Measurements from ENCODE around the gene CTDSPL. TPM values are rescaled to one million over a fixed set of nuclear protein-coding genes. Genes with fewer than 3 reads are reported as not detected.

The CTDSPL gene
- polyA plus RNA-seq, 4 donors = 65.3 to 111 (median 106) TPM

GRCh38 chr3:37852771-37853170 is 8.9 kb upstream of the CTDSPL start:
- no peak for DNase-seq (ENCODE audit: low read depth in 4 of 4, low spot score in 3 of 4)

- no peak for DNase-seq (ENCODE audit: low read depth in 4 of 4, low spot score in 3 of 4)
Observed at GRCh38 chr3:37853691-37854413, 7.8 kb upstream of the CTDSPL start.

- DNase-seq (ENCODE audit: low read depth in 4 of 4, low spot score in 3 of 4) = peak in 2 of 4 donors; percentile 48 to 52
Observed at GRCh38 chr3:37855363-37855970, 6.2 kb upstream of the CTDSPL start.

DNA sequence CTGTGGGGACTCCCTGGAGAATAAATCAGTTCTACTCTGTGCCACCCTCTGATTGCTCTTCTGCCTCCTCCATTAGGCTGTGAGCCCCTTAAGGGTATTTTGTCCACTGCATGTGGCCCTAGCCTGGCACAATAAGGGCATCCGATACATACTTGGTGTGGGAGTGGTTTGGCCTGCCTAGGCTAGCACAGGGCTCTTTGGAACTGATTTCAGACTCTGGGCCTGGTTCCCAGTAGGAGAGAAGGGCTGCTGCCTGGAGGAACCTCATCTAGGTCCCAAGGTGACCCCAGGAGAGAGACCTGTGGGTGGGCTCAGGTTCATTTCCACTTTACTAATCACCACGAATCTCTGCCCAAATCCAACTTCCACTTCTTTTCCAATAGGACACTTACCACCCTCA is 5.3 kb upstream of the CTDSPL start:
- DNase-seq (ENCODE audit: low read depth in 4 of 4, low spot score in 3 of 4) = no peak

- DNase-seq (ENCODE audit: low read depth in 4 of 4, low spot score in 3 of 4) = no peak
Observed at GRCh38 chr3:37858742-37859141, 2.9 kb upstream of the CTDSPL start.

DNA sequence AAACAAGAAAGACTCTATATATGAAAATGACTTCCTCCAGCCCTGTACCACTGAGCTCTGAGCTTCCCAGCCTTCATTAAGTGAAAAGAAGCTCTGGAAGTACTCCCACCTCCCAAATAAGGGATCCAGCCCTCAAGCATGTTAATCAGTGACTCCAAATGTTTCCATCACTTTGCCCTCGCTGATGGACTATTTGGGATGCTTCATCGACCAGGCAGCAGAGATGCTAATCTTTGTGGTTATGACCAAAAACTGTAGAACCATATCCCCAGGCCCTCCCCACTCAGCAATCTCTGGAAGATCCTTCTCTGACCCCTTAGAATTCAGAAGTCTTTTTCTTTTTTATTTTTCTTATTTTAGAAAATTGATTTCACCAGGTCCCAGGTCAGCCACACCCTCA is 2.3 kb upstream of the CTDSPL start:
- no peak for DNase-seq (ENCODE audit: low read depth in 4 of 4, low spot score in 3 of 4)

GRCh38 chr3:37859908-37860199 is 1.8 kb upstream of the CTDSPL start:
- DNase-seq (ENCODE audit: low read depth in 4 of 4, low spot score in 3 of 4) = no peak

DNA sequence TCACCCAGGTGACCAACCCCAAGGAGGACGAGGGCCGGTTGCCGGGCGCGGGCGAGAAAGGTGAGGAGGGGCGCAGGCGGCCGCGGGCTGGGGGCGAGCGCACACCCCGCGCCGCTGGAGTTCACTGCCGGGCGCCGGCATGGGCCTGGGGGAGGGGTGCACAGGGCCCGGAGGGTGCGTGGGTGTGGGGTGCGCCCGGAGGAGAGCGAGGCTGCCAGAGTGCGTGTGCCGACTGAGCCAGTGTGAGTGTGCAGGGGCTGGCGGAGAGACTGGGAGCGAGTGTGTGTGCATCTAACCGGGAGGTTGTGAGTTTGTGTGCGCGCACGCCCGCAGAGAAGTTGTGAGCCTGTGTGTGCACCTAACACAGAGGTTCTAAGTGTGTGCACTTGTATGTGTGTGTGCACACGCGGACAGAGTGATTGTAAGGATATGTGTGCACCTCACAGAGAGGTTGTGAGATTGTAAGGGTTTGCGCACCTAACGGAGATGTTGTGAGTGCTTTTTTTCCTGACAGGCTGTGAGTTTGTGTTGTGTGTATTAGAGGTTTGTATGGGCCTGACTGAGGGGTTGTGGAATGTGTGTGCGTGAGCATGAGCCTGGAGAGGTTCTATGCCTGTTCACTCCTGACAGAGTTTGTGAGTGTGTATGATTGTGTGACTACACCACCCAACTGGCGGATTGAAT is 681 bp downstream of the CTDSPL start:
- peak in 2 of 4 donors; percentile 33 to 45 for DNase-seq (ENCODE audit: low read depth in 4 of 4, low spot score in 3 of 4)

DNA sequence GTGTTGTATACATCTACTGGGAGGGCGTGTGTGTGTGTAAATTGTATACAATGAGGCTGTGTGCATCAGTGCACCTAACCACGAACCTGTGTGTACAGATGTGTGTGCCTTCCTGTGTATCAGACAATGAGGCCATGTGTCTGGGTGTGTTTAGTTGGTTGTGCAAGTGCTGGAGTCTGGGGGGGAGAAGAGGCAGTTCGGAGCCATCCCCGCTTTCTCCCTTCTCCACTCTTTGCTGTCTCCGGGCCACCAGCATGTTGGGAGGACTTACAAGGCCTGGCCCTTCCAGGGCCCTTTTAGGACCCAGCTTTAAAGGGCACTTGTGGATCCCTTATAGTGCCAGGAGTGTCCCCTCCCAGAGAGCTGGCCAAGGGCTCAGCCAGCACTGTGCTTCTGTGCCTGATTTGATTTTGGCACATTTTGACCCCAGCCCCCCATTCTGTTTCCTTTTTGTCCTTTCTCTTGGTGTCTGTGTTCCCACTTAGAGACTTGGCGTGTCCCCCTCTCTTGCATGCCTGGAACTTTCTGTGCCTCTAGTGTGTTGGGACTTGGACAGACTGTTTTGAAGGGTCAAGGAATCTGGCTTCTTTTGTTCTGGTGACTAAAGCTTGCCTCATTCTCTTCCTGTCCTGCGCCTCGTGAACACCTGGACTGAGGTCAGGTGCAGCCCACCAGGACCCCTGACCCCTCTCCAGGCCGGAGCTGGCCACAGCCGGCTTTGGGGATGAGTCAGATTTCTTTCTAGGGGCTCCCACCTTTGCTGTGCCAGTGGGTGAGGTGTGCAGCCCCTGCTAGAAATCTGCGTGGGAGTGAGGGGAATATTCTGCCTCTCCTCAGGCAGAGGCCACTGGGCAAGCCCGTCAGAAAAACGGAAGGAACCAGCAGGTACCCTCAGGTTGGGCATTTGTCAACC is 1.5 kb downstream of the CTDSPL start:
- DNase-seq (ENCODE audit: low read depth in 4 of 4, low spot score in 3 of 4) = no peak

- no peak for DNase-seq (ENCODE audit: low read depth in 4 of 4, low spot score in 3 of 4)
Observed at GRCh38 chr3:37863949-37864822, 2.5 kb downstream of the CTDSPL start.

DNA sequence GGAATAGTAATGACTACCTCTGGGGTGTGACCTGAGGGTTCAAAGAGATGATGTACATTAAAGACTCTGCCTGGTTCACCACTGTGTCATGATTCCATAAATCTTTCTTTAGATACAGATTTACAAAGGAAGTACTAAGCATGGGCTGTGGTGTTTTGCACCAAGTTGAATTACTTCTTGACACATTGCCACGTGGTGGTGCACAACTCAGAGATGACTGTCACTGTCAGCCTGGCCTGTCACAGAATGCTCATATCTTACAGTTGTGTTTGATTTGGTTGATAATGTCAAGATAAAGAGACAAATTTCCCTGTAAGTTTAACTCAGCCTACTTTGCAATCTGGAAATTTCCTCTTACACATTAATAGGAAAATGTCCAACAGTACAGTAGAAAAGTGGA is 3.2 kb downstream of the CTDSPL start:
- DNase-seq (ENCODE audit: low read depth in 4 of 4, low spot score in 3 of 4) = no peak

DNA sequence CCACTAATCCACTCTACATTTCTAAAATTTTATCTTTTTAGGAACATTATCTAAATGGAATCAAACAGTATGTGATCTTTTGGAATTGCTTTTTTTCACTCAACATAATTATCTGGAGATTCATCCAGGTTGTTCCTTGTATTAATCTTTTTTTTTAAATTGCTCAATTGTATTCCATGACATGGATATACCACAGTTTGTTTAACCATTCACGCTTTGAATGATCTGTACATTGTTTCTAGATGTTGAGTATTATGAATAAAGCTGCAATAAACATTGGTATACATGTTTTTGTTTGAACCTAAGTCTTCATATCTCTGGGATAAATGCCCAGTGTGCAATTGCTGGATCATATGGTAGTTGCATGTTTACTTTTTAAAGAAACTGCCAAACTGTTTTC is 5.5 kb downstream of the CTDSPL start:
- DNase-seq (ENCODE audit: low read depth in 4 of 4, low spot score in 3 of 4) = no peak

DNA sequence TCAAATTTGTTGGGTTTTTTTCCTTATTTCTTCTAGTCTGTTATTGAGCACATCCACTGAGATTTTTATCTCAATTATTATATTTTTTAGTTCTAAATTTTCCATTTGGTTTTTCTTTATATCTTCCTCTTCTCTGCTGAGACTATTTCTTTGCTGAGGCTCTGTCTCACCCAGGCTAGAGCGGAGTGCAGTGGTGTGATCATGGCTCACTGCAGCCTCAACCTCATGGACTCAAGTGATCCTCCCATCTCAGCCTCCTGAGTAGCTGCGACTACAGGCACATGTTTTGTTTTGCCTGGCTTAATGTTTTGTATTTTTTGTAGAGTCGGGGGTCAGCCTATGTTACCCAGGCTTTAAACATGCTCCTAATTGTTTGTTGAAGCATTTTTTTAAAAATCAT is 10.2 kb downstream of the CTDSPL start:
- no peak for DNase-seq (ENCODE audit: low read depth in 4 of 4, low spot score in 3 of 4)

DNA sequence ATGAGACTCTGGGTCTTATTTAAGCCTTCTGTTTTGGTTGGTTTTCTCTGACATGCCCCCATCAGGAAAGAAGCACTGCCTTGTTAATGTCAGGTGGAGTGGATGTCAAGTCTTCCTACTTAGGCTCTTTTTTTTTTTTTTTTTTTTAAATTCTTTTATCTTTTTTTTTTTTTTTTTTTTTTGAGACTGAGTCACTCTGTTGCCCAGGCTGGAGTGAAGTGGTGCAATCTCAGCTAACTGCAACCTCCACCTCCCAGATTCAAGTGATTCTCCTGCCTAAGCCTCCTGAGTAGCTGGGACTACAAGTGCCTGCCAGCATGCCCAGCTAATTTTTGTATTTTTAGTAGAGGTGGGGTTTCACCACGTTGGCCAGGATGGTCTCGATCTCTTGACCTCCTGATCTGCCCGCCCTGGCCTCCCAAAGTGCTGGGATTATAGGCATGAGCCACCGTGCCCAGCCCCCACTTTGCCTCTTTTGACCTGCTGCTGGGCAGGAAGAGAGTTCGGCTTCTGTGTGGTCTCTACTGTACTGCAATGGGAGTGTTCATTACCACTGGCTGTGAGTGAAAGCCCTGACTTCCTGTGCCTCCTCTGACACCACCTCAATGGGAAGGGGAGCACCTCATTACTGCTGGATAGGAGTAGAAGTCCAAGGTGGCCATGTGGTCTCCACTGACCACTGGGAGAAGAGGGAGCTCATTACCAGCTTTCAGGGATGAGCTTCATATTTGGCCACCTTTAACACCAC is 10.9 kb downstream of the CTDSPL start:
- no peak for DNase-seq (ENCODE audit: low read depth in 4 of 4, low spot score in 3 of 4)

DNA sequence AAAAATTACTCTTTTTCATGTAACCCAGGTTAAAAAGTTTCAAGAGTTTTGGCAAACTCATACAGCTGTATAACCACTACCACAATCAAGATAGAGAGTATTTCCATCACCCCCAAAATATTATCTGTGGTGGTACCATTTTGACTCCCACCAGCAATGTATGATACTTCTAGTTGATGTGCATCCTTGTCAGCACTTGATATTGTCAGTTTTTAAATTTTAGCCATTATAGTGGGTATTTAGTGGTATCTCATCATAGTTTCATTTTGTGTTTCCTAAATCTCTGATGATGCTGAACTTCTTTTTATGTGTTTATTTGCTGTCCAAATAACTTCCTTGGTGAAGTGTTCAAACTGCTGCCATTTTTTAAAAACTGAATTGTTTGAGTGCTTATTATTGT is 14.6 kb downstream of the CTDSPL start:
- DNase-seq (ENCODE audit: low read depth in 4 of 4, low spot score in 3 of 4) = no peak

GRCh38 chr3:37882711-37883110 is 21.0 kb downstream of the CTDSPL start:
- no peak for DNase-seq (ENCODE audit: low read depth in 4 of 4, low spot score in 3 of 4)

DNA sequence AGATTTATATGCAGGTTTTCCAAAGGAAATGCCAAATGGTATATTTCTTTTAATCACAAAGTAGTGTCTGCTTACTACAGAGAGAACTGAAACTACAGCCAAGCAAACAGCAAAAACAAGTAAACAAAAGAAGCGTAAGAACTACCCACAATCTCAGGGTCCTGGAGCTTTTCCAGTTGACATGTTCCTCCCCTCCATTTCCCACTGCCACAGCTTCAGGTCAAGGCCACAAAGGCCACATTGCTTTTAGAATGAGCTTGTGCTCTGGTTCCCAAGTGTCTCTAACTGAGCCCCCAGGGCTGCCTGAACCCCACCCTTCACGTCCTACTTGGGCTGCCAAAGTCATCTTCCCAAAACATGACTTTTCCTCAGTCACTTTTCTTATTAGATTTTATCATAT is 24.1 kb downstream of the CTDSPL start:
- DNase-seq (ENCODE audit: low read depth in 4 of 4, low spot score in 3 of 4) = no peak

DNA sequence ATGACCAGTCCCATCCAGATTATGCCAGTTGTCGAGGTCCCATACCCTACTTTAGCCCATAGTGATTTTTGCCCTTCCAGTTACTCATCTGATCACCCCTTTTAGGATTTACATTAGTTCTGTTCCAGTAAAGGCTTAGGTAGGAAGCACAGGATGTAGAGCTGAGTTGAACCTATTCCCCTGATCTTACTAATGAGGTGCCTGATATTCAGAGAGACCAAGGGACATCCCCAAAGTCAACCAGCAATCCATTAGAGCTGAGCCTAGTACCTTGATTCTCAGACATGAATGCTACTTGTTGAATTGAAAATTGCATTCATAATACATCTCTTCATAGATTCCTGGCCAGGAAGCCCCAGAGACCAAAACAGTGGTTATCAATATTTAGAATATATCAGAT is 24.7 kb downstream of the CTDSPL start:
- DNase-seq (ENCODE audit: low read depth in 4 of 4, low spot score in 3 of 4) = no peak

DNA sequence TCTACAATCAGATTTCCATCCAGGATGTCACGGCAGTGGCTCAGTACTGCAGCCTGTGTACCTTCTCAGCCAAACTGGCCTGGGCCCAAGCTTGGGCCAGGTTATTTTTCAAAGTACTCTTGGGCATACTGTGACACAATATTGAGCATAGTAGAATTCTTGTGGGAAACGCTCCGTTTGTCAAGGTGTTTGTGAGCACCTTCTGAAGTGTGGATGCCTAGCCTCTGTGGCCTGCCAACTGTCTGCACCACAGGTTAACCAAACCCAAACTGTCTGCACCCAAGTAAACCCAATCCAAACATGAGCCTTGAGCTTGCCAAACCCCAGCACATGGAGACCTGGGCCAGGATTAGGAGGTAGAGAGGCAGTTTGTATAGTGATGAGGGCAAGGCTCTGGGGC is 25.4 kb downstream of the CTDSPL start:
- no peak for DNase-seq (ENCODE audit: low read depth in 4 of 4, low spot score in 3 of 4)

GRCh38 chr3:37887824-37888223 is 26.1 kb downstream of the CTDSPL start:
- DNase-seq (ENCODE audit: low read depth in 4 of 4, low spot score in 3 of 4) = no peak
